Measurements from ENCODE around the gene CHMP2A.

CHMP2A gene

DNA sequence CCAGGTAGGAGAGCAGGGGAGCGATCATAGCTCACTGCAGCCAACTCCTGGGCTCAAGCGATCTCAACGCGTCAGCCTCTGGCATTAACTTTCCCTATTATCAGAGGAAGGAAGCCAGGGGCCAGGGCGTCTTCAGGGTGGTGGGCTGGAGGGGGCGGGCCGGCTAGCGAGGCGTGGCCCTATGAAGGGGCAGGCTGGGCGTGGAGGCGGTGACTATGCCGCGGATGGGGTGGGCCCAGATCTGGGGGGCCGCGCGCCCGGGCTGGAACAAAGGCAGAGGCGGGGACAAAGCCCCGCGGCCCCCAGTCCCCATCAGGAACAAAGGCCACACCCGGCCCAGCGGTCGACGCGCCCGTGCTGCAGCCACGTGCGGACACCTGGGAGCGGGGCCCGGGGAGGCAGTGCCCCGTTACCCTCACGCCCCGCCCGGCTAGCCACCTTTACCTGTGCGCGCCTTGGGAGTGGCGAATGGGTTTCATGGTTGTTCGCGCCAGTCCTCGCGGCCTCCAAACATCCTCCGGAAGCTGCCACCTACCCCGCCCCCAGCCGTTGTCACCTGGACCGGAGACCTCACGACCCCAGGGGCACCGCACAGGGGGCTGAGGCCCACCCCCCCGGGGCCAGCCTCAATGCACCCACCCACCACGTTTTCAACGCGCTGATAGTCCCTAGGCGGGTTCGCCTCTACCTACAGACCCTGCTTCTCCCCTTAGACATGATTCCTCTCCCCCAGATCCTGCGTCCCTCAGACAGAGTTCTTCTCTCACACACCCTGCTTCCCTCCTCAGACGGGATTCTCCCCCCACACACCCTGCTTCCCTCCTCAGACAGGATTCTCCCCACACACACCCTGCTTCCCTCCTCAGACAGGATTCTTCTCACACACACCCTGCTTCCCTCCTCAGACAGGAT is 16.4 kb downstream of the CHMP2A start:
- Histone ChIP-seq H3K79me2 (no peaks in the 10 kb centered on the region), H3K9ac (no peak overlapping the region), H3K4me1 (no peaks in the 10 kb centered on the region), H3K27me3 (ENCODE audit: control insufficient read depth, insufficient read depth, low read length) (no peaks in the 10 kb centered on the region), H3K4me2 (ENCODE audit: low read length) (peak overlapping the region; percentile 35), H3K36me3 (ENCODE audit: control insufficient read depth, insufficient read depth, low read length) (no peaks in the 10 kb centered on the region), H3K9me3 (ENCODE audit: control insufficient read depth, low read length) (no peaks in the 10 kb centered on the region), H2AFZ (peak overlapping the region; percentile 89), H3K4me3 (ENCODE audit: low read depth, low read length) (no peak overlapping the region), H3K27ac (no peak overlapping the region)
- TF ChIP-seq CTCF (IDR thresholded peaks at IDR 0.05) = no peak

GRCh38 chr19:58536852-58537798 is 17.8 kb downstream of the CHMP2A start:
- no peaks in the 10 kb centered on the region for H3K79me2 ChIP-seq
- H3K27me3 ChIP-seq (ENCODE audit: control insufficient read depth, insufficient read depth, low read length) = no peaks in the 10 kb centered on the region
- H2AFZ ChIP-seq = no peak overlapping the region
- H3K36me3 ChIP-seq (ENCODE audit: control insufficient read depth, insufficient read depth, low read length) = no peaks in the 10 kb centered on the region
- H3K4me2 ChIP-seq (ENCODE audit: low read length) = no peak overlapping the region
- no peak overlapping the region for H3K9ac ChIP-seq
- H3K9me3 ChIP-seq (ENCODE audit: control insufficient read depth, low read length) = no peaks in the 10 kb centered on the region
- H3K4me1 ChIP-seq = no peaks in the 10 kb centered on the region
- H3K27ac ChIP-seq = no peak overlapping the region
- no peak overlapping the region for H3K4me3 ChIP-seq (ENCODE audit: low read depth, low read length)
- no peak for TF ChIP-seq CTCF (IDR thresholded peaks at IDR 0.05)

GRCh38 chr19:58535857-58536256 is 19.0 kb downstream of the CHMP2A start:
- no peak overlapping the region for H3K9ac ChIP-seq
- no peaks in the 10 kb centered on the region for H3K36me3 ChIP-seq (ENCODE audit: control insufficient read depth, insufficient read depth, low read length)
- H3K4me2 ChIP-seq (ENCODE audit: low read length) = no peak overlapping the region
- H3K27me3 ChIP-seq (ENCODE audit: control insufficient read depth, insufficient read depth, low read length) = no peaks in the 10 kb centered on the region
- H3K4me1 ChIP-seq = no peaks in the 10 kb centered on the region
- H3K4me3 ChIP-seq (ENCODE audit: low read depth, low read length) = no peak overlapping the region
- no peaks in the 10 kb centered on the region for H3K9me3 ChIP-seq (ENCODE audit: control insufficient read depth, low read length)
- no peak for TF ChIP-seq CTCF (IDR thresholded peaks at IDR 0.05)
- no peak overlapping the region for H2AFZ ChIP-seq
- H3K27ac ChIP-seq = no peak overlapping the region
- no peaks in the 10 kb centered on the region for H3K79me2 ChIP-seq

DNA sequence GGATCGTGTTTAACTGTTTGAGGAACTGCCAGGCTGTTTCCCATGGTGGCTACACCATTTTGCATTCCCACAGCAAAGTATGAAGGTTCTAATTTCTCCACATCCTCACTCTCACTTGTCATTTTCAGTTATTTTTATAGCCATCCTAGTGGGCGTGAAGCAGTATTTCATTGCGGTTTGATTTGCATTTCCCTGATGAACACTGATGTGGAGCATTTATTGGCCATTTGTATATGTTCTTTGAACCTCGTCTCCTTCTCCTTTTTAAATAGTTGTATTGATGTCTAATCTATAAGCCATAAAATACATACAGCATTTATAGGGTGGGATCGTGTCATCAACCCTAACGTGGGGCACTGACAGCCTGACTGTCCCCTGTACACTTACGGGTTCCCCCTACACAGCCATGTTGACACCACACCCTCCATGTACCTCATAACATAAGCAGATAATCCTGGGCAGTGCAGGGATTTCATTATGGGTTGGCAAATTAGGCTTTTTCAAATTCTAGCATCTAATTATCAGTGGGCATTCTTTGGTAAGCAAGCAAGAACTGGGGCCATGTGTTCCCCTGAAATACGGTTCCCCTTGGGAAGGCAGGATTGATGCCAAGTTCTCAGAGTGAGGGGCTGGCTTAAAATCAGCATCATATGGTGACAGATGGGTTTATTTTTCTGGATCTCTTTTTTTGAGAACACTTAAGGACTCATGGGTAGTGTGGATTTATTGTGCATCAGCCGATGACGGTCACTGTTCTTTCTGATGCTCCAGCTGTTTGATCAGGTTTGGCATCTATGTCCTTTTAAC is 23.7 kb downstream of the CHMP2A start:
- H3K36me3 ChIP-seq (ENCODE audit: control insufficient read depth, insufficient read depth, low read length) = no peaks in the 10 kb centered on the region
- no peak for TF ChIP-seq CTCF (IDR thresholded peaks at IDR 0.05)

More for the DNA sequence above, 23.7 kb downstream of the CHMP2A start:
- Histone ChIP-seq H3K27ac (no peak overlapping the region), H3K4me3 (ENCODE audit: low read depth, low read length) (no peak overlapping the region), H3K9me3 (ENCODE audit: control insufficient read depth, low read length) (no peaks in the 10 kb centered on the region), H3K79me2 (no peaks in the 10 kb centered on the region), H3K27me3 (ENCODE audit: control insufficient read depth, insufficient read depth, low read length) (no peaks in the 10 kb centered on the region), H2AFZ (no peak overlapping the region), H3K9ac (no peak overlapping the region), H3K4me2 (ENCODE audit: low read length) (no peak overlapping the region), H3K4me1 (no peaks in the 10 kb centered on the region)
